Fibroblast of lung (primary cell): ENCODE results near the gene HAUS8. TPM values are rescaled to one million over a fixed set of nuclear protein-coding genes. Genes with fewer than 3 reads are reported as not detected.

Experiments used
- DNase-seq, 2 donors: peaks; one replicate each; pipeline versions ENCODE4 v3.0.0 to v3.0.0-alpha.2; 2010; ENCODE audit warnings: low read depth in 2 of 2
- H2AFZ ChIP-seq: 2 replicates; pipeline ENCODE4 v1.5.1; 2012; ENCODE audit warnings: low read length, control low read depth, inconsistent platforms
- H3K27ac ChIP-seq: 2 replicates; pipeline ENCODE4 v1.5.1; 2011; ENCODE audit warnings: low read length, control low read depth; ENCODE audit not compliant: insufficient read depth
- H3K27me3 ChIP-seq: 2 replicates; pipeline ENCODE4 v1.5.1; 2011; ENCODE audit warnings: mild to moderate bottlenecking, low read length; ENCODE audit not compliant: control insufficient read depth, insufficient read depth
- H3K36me3 ChIP-seq: 2 replicates; pipeline ENCODE4 v1.5.1; 2011; ENCODE audit warnings: low read length; ENCODE audit not compliant: control insufficient read depth, insufficient read depth
- H3K4me1 ChIP-seq: 2 replicates; pipeline ENCODE4 v1.5.1; 2011; ENCODE audit warnings: low read length; ENCODE audit not compliant: control insufficient read depth, insufficient read depth; ENCODE audit errors: extremely low read depth
- H3K4me2 ChIP-seq: 2 replicates; pipeline ENCODE4 v1.5.1; 2011; ENCODE audit warnings: low read length, control low read depth; ENCODE audit not compliant: insufficient read depth; ENCODE audit errors: extremely low read depth
- H3K4me3 ChIP-seq, 4 experiments: fragments of 200-600 bp in 1 of 4; sonication (generic) in 1 of 4; replicated peaks in 1 of 4; 2 replicates each; pipeline ENCODE4 v1.5.1; 2011 to 2016; ENCODE audit warnings: low read length in 4 of 4, low read depth in 3 of 4, mild to moderate bottlenecking in 3 of 4, control low read depth in 2 of 4, inconsistent platforms in 1 of 4, mixed read lengths in 1 of 4; ENCODE audit not compliant: insufficient read depth in 1 of 4; ENCODE audit errors: control extremely low read depth in 1 of 4
- H3K79me2 ChIP-seq: 2 replicates; pipeline ENCODE4 v1.5.1; 2012; ENCODE audit warnings: mild to moderate bottlenecking, low read length, inconsistent platforms; ENCODE audit not compliant: control insufficient read depth, insufficient read depth
- H3K9ac ChIP-seq: 2 replicates; pipeline ENCODE4 v1.5.1; 2011; ENCODE audit warnings: mild to moderate bottlenecking, low read length, control low read depth; ENCODE audit not compliant: insufficient read depth
- H3K9me3 ChIP-seq: 2 replicates; pipeline ENCODE4 v1.5.1; 2012; ENCODE audit warnings: low read depth, low read length; ENCODE audit not compliant: control insufficient read depth, insufficient read depth
- H4K20me1 ChIP-seq: 2 replicates; pipeline ENCODE4 v1.5.1; 2011; ENCODE audit warnings: low read length; ENCODE audit not compliant: control insufficient read depth, insufficient read depth; ENCODE audit errors: extremely low read depth
- CTCF ChIP-seq, 2 donors: IDR thresholded peaks in 1 of 2; conservative IDR thresholded peaks in 1 of 2; 1 replicate in 1 of 2; 2 replicates in 1 of 2; pipeline ENCODE4 v1.5.1; 2011 to 2012; ENCODE audit warnings: low read length in 2 of 2, control low read depth in 1 of 2, inconsistent platforms in 1 of 2, low read depth in 1 of 2, mild to moderate bottlenecking in 1 of 2
- EZH2 ChIP-seq: IDR thresholded peaks from 2 replicates; pipeline ENCODE4 v1.5.1; 2012; ENCODE audit warnings: low read length, control low read depth, mild to moderate bottlenecking; ENCODE audit errors: missing control alignments
- polyA plus RNA-seq, 2 donors: library from polyadenylated mRNA; depleted of rRNA in 1 of 2; stranded (reverse) in 1 of 2; unstranded in 1 of 2; fragments of >200 nt; gene quantifications; 2 replicates each; pipeline ENCODE4 v1.2.1, GENCODE V29; 2011 to 2012; ENCODE audit warnings: missing spikeins in 1 of 2
- total RNA-seq: library from RNA; depleted of rRNA; stranded (reverse); fragments of >200 nt; gene quantifications from 2 replicates; pipeline ENCODE4 v1.2.1, GENCODE V29; 2014

HAUS8 gene
- total and polyA plus RNA-seq, 2 donors (not counting 1 experiment from before 2014, with no cell fraction given): 2.0 to 6.7 TPM

GRCh38 chr19:17031741-17032140 is 43.5 kb downstream of the HAUS8 start:
- no peaks in the 10 kb centered on the region for H3K36me3 ChIP-seq
- H3K4me3 ChIP-seq: no peak overlapping the region
- H3K79me2 ChIP-seq: no peaks in the 10 kb centered on the region
- H3K4me2 ChIP-seq: no peak overlapping the region
- TF ChIP-seq CTCF (conservative IDR thresholded peaks at IDR 0.05 in 1 of 2, IDR thresholded peaks at IDR 0.05 in 1 of 2; ENCODE audit: low read depth in 1 of 2, low read length in 2 of 2): no peak
- no peak for TF ChIP-seq EZH2
- peaks cover 7% of the 10 kb centered on the region for H3K27me3 ChIP-seq
- no peak for DNase-seq
- no peaks in the 10 kb centered on the region for H4K20me1 ChIP-seq
- no peaks in the 10 kb centered on the region for H3K9me3 ChIP-seq
- no peak overlapping the region for H3K27ac ChIP-seq
- H2AFZ ChIP-seq: no peak overlapping the region
- no peak overlapping the region for H3K9ac ChIP-seq
- H3K4me1 ChIP-seq: no peaks in the 10 kb centered on the region

- H3K79me2 ChIP-seq: no peaks in the 10 kb centered on the region
- H3K4me2 ChIP-seq: no peak overlapping the region
- no peaks in the 10 kb centered on the region for H4K20me1 ChIP-seq
- H3K4me3 ChIP-seq: no peak overlapping the region
- H2AFZ ChIP-seq: no peak overlapping the region
- peaks cover 22% of the 10 kb centered on the region for H3K27me3 ChIP-seq
- no peaks in the 10 kb centered on the region for H3K36me3 ChIP-seq
- TF ChIP-seq EZH2 (no peak), CTCF (conservative IDR thresholded peaks at IDR 0.05 in 1 of 2, IDR thresholded peaks at IDR 0.05 in 1 of 2; ENCODE audit: low read depth in 1 of 2, low read length in 2 of 2) (no peak)
- no peak overlapping the region for H3K9ac ChIP-seq
- H3K4me1 ChIP-seq: no peaks in the 10 kb centered on the region
- H3K27ac ChIP-seq: no peak overlapping the region
- DNase-seq: no peak
- H3K9me3 ChIP-seq: no peaks in the 10 kb centered on the region
Measured at GRCh38 chr19:17027535-17027975, 47.7 kb downstream of the HAUS8 start.

- no peaks in the 10 kb centered on the region for H3K9me3 ChIP-seq
- DNase-seq: no peak
- no peaks in the 10 kb centered on the region for H3K36me3 ChIP-seq
- H3K4me2 ChIP-seq: no peak within 1 kb of the TSS
- H2AFZ ChIP-seq: no peak within 1 kb of the TSS
- H3K79me2 ChIP-seq: no peaks in the 10 kb centered on the region
- TF ChIP-seq EZH2: peak; percentile 36
- no peak for TF ChIP-seq CTCF (conservative IDR thresholded peaks at IDR 0.05 in 1 of 2, IDR thresholded peaks at IDR 0.05 in 1 of 2; ENCODE audit: low read depth in 1 of 2, low read length in 2 of 2)
- H3K9ac ChIP-seq: no peak within 1 kb of the TSS
- no peaks in the 10 kb centered on the region for H3K4me1 ChIP-seq
- peaks cover 22% of the 10 kb centered on the region for H3K27me3 ChIP-seq
- no peaks in the 10 kb centered on the region for H4K20me1 ChIP-seq
- H3K4me3 ChIP-seq: no peak within 1 kb of the TSS
- H3K27ac ChIP-seq: no peak within 1 kb of the TSS
Measured at GRCh38 chr19:17026706-17027534, 48.3 kb downstream of the HAUS8 start, which contains the start of gene CPAMD8. CPAMD8 (minus strand) TSS chr19:17026810; CDS start chr19:17026642, 168 bp downstream.
